NCI-H2171 treated with DMSO at 0.1 percent for 48 hours (cell line): ENCODE data around the gene C8B.

ENCODE experiments used
- DNase-seq: peaks from one replicate; lab custom pipeline; 2025; lab: John Stamatoyannopoulos, UW

C8B gene

DNA sequence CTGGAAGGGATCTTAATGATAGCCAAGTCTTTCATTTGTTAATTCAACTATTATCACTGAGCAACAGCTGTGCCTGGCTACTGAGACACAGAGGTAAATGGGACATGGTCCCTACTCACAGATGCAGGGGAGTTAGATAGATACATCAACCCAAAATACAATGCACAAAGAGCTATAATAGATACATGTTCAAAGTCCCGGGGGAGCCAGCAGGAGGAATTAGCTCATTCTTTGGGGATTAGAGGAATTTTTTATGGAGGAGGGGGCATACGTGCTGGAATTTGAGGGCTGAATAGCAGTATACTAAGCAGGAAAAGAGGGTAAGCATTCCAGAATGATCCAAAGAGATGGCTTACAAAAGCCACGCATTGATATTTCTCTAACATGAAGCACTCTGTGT lies 34.6 kb downstream of the C8B start:
- DNase-seq, result no peak

DNA sequence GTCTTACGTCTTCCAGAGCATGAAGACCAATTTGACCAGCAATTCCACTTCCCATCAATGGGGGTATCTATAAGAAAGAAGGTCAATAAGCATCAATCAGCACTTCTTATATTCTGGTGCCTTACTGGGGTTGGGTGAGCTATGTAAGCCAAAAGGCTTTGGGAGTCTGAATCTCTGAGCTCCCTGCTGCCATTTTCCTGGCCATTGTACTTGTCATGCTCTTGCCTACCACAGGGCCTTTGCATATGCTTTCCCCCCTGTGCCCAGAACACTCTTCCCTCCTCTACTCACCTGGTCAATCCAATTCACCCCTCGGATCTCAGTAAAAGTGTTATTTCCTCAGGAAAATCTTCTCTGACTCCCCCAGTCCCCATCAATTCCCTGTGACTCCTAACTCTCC lies 36.3 kb downstream of the C8B start:
- no peak for DNase-seq

DNA sequence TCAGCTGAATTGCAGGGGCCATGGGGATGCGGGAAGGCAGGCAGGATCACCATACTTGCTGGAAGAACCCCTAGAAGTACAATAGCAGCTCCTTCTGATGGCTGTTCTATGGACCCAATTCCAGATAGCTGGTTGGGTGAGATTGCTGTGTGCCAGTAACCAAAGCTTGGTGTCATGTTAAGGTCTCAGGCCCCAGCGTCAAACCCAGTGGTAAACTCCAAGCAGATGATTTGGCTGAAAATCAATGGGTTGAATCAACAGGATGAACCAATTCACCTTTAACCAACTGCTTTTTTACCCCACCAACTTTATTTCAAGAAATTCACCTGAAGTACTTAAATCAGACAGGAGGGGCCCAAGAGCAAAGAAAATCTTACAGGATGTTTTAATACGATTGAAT lies 37.8 kb downstream of the C8B start:
- DNase-seq, result no peak

DNA sequence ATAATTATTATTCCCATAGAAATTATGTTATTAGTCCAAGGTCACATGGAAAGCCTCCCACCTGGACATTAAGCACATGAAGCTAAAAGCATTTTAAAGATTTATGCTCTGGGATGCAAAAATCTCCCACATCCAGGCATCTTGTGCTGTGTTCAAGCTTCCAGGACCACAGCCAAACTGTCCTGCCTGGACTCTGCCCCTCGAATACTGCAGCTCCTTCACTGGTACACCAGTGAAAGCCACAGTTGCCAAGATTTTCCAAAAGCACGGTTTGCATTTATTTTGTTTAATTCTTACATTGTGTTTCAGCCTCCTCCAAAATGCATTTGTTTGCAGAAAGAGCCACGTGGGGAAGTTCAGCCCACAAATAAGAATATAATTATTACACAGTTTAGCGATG lies 38.6 kb downstream of the C8B start:
- no peak for DNase-seq

DNA sequence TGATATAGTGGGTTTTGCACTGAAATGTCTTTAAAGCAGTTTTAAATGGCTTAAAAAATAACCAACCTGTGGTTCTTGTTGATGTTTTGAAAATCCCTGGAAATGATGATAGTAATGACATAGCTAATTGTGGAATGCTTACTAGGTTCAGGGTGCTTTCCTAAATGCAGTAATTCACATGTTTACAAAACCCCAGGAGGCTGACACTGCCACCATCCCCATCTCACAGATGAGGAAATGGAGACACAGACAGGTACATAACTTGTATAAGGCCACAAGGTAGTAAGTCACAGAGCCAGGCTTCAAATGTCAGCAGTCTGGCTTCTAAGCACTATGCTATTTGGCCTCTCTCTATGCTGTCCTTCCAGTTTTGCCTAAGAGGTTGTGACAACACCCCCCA lies 40.6 kb downstream of the C8B start:
- DNase-seq, result no peak

DNA sequence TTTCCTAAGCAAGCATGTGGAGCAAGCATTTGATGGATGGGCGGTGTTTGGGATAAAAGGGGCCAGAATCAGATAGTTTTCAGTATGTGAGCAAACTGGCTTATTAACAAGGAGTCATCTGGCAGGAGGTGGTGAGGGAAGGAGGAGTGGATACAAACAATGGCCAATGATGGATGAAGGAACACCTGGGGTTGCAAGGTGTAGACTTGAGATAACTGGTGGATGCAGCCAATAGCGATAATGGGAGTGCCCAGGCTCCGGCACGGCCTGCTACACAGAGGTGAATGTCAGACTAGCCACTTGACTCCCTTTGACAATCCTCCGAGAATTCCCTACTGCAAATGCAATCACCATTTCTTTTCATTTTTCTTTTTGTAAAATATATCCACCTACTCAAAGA lies 41.7 kb downstream of the C8B start:
- DNase-seq, result no peak

DNA sequence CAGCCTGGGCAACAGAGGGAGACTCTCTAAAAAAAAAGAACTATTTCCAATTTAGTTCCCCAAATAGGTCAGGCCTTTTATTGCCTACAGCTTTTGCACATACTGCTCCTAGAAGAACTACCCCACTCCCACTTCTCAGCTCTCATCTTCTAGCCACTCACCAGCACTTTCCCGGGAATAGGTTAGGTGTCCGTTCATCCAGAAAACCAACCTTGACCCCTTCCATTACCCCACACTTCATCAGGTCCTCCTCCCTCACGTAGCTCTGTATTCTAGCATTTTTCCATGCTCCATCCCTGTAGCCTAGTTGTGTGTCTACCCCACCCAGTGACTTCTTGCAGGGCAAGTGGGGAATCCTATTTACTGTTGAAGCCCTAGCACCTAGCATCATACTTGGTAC lies 42.6 kb downstream of the C8B start:
- DNase-seq, result no peak

DNA sequence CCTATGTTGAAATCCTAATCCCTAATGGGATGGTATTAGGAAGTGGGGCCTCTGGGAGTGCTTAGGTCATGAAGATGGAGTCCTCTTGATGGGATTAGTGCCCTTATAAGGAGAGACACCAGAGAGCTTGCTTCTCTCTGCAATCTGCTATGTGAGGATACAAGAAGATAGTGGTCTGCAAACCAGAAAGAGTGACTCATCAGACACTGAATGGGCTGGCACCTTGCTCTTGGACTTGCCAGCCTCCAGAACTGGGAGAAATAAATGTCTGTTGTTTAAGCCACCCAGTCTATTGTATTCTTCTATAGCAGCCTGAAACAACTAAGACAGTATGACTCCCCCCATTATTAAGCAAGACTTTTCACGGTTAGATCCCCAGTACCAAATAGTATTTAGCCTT lies 43.3 kb downstream of the C8B start:
- no peak for DNase-seq

DNA sequence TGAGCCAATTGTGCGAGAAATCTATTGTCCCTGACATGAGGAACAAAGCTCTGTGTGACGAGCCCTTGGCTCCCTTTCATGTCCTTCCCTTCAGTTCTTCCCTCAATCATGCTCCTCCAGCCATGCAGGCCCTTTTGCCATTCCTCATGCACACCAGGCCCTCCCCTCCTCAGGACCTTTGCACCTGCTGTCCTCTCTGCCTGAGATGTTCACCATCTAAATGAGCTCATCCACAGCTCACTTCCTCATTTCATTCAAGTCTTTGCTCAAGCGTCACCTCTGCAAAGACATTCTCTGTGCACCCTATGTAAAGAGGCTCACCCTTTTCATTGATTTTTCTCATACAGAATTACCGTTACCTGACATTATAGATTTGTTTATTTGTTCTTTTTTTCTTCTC lies 43.7 kb downstream of the C8B start:
- no peak for DNase-seq

DNA sequence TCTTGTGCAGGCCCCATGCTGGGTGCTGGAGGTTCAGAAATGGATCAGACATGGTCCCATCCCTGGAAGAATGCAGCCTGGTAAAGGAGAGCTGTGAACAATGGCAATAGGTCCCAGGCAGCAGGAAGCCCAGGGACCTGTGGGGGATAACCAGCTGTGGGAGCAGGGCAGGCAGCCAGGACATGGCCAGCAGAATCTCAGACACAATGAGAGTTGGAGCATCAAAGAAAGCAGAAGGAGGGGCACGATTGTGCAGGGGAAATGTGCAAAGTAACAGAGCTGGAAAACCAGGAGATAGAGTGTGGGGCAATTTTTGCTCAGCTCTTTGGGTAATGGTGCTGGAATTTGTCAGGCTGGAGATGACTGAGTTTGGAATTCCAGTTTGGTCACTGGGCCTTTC lies 44.3 kb downstream of the C8B start:
- DNase-seq, result no peak

DNA sequence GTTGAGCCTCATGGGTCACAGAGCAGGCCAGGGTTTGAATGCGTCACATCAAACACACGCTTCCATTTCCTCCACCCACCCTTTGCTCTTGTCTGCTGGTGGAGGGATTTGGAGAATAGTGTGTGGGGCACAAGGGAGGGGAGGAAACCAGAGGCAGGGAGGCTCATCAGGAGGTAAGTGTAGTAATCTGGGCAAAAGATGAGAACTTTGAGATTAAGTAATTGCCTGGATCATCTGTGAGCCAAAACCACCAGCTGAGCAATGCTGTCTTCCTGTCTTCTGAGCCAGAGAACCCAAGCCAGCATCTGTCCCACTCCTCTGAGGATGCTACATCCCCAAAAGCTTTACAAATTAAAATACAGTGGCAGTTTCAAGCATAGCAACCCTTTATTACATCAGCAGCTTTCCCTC lies 45.2 kb downstream of the C8B start:
- DNase-seq, result no peak

DNA sequence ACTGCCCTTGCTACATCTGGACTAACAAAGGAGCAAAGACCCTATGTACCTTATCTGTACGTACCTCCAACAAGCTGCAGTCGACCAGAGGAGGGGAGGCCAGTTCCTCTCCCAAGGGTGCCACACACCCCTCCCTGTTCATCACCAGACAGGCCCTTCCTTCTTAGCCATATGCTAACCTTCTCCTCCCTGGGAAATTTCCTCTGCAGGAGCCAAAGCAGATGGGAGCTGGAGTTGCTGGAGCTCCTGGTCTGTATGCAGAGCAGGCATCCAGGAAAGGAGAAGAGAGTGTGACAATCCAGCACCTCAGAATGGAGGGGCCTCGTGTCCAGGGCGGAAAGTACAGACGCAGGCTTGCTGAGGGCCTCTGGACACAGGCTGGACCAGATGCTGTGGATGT lies 48.5 kb downstream of the C8B start:
- DNase-seq, result peak; percentile 53

DNA sequence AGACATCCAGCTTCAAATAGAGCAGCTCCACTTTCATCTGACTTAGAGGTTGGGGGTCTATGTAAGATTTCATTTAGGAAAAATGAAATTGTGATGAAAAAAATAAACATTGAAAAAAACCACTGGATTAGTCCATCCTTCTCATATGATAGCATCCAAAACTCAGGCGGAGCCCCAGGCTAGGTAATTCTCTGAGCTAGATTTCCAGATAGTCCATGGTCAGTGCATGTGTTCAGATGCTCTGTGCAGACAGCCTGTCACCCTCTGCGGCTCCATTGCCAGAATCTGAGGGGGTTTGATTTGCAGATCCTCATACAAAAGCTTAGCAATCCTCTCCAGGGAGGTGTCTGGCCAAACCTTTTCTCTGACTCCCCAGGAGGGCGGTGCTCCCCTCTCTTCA lies 49.2 kb downstream of the C8B start:
- no peak for DNase-seq

DNA sequence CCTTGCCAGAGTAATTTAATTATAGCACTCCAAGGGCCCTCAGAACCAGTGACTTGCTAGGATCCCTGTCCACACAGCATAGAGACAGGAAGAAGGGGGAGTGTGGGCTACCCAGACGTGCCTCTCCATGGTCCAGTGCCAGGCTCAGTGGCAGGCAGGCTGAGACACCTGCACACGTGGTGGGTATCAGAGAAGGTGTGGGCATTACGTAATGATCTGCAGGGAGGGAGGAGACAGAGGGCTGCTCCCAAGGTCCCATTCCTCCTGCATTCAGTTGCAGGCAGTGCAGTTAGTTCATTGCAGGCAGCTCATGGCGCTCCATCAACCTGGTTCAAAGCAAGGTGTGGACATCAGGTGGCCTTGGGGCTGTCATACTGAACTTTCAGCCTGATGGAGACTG lies 49.9 kb downstream of the C8B start:
- DNase-seq, result peak; percentile 66

DNA sequence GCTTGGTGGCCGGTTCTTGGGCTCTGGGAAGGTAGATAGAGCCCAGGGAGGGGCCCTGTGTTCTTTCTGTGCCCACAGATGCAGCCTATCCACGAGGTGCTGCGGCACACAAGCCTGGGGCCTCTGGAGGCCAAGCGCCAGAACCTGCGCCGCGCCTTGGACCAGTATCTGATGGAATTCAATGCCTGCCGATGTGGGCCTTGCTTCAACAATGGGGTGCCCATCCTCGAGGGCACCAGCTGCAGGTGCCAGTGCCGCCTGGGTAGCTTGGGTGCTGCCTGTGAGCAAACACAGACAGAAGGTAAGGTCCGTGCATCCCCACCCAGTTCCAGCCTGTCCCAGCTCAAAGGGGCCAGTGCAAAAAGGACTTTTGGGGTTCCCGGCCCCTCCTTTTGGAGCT lies 53.5 kb downstream of the C8B start:
- no peak for DNase-seq

DNA sequence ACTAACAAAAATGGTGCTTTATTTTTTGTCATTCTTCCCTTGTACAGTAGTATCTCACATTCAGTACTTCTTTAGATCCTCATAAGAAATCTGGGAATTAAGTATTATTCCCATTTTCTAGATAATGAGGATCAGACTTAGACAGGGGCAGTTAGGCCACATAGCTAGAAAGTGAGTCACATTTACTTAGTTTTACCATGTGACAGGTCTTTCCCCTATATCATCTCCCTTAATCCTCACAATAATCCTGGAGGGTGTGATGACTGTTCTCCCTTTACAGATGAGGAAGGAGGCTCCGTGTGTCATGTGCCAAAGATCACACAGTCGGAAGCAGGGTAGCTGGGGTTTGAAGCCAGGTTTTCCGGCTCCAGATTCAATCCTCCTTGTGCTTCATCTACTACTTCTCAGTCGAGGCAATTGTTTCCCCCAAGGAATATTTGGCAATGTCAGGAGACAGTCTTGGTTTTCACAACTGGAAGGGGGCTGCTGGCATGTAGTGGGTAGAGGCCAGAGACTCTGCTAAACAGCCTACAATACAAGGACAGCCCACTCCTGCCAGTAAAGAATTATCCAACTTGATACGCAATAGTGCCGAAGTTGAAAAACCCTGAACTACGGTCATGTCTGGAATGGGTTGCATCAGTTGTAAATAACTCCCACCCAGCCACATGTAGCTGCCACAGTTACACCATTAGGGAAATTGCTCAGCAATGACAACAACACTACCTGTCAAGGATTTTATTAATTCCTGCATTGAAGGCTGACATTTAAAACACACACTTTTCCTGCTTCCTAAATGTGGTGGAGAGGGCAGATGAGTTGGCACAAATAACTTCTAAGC lies 54.5 kb downstream of the C8B start:
- no peak for DNase-seq

DNA sequence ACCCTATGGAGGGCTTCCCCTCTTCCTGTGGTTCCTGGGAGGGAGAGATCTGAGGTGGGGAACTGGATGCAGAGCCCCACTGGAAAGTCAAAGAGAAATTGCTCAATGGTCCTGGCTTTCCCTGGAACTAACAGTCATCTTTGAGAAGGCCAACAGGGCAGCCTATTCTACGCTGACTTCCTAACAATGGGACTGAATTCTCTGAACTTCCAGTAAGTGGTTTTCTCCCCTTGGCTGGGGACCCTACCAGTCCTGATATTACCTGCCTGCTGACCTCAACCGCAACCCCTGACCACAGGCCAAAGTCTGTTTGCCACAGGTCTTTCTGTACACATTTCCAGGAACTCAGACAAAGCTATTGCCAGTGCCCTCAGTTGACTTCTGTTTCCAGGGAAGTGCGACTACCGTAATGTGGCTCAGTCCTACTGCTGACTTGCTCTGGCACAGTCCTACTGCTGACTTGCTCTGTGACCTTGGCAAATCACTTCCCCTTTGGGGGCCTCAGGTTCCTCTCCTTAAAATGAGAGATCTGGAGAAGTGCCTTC lies 55.3 kb downstream of the C8B start:
- no peak for DNase-seq

DNA sequence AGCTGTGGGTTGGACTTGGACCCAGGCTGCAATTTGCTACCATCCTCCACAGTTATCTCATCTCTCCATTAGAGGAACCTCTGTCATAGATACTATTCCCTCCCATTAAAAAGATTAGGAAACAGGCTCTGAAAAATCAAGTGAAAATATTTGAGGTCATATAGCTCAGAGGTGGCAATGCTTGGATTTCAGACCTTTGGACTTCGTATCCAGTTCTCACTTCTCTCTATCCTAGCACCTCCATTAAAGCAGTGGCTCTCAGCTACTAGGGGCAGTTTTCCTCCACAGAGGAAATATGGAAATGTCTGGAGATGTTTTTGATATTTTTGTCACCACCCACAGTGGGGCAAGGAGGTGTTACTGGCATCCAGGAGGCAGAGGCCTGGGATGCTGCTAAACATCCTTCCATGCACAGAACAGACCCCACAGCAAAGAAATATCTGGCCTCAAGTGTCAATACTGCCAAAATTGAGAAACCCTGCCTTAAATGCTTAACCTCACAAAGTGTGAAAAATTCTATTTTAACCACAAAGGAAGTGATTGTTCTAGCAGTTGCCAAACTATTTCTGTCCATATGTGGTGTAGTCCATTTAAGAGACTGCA lies 57.1 kb downstream of the C8B start:
- no peak for DNase-seq

DNA sequence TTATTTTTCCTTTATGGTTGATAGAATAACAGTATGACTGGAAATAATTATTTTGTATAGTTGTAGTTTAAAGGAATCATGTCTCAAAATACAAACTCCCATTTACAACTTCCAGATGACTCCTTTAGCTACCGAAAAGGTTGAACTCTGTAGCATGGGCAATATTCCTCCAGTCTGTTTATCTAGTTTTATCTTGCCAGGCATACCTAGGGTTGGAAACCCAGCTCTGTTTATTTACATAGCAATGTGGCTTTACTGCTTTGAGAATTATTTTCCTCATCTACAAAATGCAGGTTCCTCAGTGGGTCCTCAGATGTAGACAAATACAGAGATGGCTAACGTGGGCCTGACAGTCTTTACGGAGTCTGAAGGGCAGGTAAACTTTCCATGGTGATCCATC lies 60.1 kb downstream of the C8B start:
- no peak for DNase-seq

DNA sequence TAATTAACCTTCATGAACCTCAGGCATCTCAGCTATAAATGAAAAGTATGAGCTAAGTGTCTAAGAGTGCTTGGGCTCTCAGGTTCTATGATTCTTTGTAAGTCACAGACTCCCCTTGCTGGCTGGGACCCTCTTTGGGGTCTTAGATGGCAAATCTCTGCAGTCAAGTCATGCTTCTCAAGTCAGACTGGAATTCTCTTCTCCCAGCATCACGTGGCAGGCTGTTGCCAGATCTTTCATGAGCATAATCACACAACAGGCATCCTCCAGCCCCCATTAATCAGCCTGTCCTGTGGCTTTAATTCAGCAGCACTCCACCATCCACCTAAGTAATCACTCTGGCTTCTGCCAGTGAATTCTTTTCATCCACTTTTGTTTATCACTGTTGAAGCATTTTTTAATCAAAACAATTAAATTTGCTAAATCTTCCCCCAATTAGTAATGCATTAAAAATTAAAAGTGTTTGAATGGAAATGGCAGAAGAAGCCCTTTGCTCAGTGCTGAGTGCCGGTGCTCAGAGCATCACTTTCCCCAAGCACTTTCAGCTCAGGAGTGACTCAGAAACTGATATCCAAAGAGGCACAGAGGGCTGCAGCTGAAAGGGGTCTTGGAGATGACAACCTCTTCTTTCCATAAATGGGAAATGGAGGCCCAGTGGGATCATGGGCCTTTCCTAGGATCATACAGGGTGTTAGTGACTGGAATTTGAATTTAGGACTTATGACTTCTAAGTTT lies 61.0 kb downstream of the C8B start:
- DNase-seq, result no peak

DNA sequence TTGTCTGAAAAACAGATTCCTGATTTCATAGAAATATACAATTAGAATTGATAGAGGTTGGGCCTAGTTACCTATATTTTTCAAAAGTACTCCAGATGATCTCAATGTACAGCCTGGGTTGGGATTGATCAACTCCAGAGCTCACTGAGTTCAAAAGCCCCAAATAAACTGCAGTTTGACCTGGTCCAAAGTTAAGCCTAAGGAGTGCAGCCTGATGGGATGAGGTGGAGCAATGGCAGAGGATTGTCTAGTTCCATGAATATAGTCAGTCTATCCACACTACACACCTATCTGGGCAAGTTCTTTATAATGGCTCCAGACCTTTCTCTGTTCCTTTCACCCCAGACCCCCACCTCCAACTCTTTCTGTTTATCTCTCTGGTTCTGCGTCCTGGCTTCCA lies 62.0 kb downstream of the C8B start:
- DNase-seq, result no peak

DNA sequence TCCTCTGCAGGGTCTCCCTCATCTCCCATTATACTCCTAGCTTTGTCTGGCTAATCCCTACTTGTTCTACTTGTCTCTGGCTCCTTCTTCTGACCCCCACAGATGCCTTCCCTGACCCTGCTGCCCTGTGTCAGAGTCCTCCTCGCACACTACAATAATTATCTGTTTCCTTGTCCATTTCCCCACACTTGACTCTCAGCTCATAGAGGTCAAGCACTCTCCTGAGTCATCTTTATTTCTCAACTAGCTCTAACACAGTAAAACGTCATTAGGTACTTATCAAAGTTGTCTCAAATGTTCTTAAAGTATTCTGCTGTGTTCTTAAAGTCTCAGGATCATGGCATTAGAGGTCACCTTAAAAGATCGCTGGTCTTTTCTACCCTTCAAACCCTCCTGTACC lies 64.1 kb downstream of the C8B start:
- no peak for DNase-seq

DNA sequence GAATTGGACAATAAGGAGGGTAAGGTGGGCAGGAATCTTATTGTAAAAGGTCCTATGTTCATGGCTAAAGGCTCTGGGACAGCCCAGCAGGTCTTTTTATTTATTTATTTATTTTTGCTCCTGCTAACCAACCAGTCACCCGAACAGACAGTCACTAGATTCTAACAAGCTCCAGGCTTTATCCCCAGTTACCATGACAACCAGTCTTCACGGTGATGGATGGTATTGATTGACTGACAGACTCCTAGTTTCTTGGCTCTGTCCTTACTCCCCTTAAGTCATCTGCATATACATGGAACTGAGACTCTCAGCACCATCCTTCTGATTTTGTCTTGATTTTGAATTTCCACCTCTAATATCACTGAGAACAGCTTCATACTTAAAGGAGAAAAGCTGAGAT lies 66.9 kb downstream of the C8B start:
- no peak for DNase-seq
